Fibroblast of skin of right quadriceps (primary cell): ENCODE measurements around the gene GNPTG.

Source experiments
- DNase-seq: peaks from one replicate; pipeline ENCODE4 v3.0.0-alpha.2; 2013

GNPTG gene

GRCh38 chr16:1375741-1376410, 24.1 kb downstream of the GNPTG start:
- DNase-seq, result no peak

DNA sequence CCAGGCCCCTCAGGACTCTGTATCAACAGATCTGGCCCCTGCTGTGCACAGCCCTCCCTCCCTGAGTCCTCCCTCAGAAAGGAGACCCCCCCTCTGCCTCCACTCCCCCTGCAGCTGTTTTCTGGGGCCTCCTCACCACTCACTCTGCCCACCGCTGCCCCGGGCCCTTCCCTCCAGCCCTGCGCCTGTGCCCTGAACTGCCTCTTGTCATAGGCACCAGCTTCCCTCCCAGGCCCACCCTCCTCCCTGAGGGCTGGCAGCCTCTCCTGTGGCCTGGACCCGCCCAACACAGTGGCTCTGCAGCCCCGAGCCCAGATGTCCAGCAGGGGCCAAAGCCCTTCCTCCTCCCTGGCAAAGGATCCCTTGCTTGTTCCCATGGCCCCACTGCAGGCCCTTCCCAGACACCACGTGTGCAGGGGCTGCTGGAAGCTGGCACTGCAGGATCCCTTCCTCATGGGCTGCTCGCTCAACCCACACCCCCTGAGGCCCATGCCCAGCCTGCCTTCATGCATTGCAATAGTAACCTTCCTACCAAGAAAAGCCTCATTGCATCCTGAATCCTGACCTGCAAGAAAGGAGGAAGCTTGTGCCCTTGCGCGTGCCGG, 25.8 kb downstream of the GNPTG start:
- DNase-seq, result no peak

DNA sequence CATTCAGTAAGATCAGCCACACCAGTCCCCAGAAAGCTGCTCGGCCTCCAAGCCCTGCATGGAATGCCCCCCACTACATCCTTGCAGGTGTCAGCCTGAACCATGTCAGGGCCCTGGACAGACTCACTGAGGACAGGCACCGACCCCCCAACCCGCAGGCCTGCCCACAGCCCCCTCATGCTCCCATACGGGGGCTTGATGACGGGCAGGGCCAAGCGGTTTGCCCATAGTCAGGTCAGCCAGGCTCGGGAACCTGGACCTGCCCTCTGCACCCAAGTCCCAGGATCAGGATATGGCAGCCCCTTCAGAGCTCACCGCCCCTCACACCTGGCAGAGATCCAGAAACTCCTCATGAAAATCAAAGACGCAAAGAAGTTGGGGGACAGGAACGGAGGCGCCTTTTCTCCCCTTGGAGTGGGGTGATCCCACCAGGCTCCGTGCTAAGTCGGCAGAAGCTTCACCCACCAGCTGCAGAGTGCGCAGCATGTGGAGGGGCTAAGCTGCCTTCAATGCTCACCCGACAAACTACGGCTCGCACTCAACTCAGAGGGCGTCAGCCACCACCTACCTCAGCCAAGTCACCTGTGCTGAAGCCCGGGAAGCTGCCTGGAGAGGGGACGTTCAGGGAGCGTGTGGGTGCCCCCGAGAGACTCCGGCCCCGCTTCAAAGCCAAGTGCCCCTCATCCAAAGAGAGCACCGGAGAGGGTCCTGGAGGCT, 26.5 kb downstream of the GNPTG start:
- no peak for DNase-seq

DNA sequence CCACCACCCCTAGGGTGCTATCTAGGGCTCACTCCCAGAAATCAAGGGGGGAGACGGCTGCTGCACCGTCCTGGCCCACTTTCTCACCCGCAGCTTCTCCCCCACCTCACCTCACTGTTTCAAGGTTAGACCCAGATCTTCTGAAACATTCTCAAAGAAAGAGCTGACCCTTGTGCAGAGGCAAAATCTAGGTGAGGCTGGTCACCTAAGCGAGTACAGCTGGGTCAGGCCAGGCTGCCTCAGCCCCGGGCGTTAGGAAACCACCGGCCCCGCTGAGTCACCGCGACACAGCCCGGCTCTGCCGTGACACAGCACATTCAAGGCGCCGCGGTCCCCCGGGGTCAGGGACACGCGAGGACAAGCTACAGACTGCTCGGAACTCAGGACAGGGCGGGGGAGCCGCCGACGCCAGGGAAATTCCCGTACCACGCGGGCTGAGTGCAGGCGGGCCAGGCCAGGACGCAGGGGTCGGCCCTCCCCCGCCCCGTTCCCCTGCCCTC, 27.1 kb downstream of the GNPTG start:
- peak; percentile 57 for DNase-seq

GRCh38 chr16:1379304-1380076, 27.8 kb downstream of the GNPTG start:
- DNase-seq, result peak; percentile 66

- DNase-seq, result no peak
Observed at GRCh38 chr16:1380195-1380594, 28.5 kb downstream of the GNPTG start.

GRCh38 chr16:1381612-1382406, 30.1 kb downstream of the GNPTG start:
- no peak for DNase-seq

- DNase-seq, result no peak
Observed at GRCh38 chr16:1383556-1383955, 31.8 kb downstream of the GNPTG start.

GRCh38 chr16:1385232-1385631, 33.5 kb downstream of the GNPTG start:
- DNase-seq, result no peak

DNA sequence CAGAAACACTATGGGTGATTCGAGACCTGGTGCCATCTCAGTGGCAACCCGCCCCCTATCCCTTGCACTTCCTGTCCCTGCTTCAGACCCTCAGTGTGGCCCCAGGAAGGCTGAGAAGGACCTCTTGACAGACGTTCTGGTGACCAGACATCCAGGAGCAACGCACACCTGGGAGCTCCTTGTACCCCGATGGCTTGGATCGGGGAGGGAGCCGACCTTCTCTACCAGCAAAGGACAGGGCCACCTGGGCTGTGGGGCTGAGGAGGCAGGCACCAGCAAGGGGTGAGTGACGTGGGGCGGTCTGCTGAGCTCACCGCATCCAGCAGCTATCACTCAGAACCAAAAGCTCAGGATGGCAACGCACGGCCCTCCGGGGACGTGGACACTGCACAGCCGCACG, 35.6 kb downstream of the GNPTG start:
- DNase-seq, result no peak

DNA sequence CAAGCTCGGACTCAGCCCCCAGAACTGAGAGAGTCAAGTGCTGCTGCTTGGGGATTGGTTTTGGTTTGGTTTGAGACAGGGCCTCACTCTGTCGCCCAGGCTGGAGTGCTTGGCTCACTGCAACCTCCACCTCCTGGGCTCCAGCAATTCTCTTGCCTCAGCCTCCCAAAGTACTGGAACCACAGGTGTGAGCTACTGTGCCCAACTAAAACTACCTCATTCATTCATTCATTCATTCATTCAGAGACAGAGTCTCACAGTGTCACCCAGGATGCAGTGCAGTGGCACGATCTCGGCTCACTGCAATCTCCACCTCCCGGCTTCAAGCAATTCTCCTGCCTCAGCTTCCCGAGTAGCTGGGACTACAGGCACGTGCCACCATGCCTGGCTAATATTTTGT, 38.0 kb downstream of the GNPTG start:
- no peak for DNase-seq

- no peak for DNase-seq
Observed at GRCh38 chr16:1390239-1390779, 38.6 kb downstream of the GNPTG start.

DNA sequence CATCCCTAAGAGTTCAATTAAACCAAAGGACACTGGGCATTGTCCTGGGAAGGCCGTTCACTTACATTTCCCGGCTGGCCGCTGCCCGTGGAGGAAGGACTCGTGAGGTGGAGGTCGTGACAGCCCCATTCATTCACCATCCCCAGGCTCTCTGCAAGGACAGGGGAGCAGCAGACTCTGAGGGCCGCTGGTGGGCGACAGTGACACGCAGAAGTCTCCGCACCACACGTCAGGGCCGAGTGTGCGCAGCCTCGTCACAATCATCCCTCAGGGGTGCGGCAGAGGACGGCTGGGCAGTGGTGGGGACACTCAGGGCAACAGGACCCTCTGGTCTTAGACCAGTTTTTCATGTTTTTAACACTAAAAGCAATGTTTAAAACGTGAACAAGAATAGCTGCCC, 41.1 kb downstream of the GNPTG start:
- DNase-seq, result no peak

DNA sequence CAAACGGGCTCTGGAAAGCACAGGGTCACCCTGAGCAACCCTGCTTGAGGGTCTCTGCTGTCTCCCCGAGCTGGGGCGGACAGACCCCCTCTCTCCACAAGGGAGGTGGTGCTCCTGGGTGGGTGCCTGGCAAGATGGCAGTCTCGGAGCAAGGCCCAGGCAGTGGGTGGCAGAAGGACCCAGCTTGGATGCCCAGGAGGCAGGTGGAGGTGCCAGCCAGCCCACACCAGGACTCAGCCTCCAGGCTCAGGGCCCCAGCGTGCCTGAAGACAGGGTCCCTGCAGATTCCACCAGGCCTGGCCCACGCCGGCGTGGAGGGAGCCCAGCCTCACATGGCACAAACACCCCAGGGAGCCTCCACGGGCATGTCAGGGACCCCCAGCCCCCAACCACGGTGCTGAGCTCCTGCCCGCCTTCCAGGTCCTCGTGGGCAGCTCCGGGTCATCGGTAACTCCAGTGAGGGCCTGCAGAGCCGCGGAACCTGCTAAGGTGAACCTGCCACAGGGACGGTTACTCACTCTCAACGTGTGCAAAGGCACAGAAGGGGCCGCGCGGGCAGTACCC, 42.0 kb downstream of the GNPTG start:
- no peak for DNase-seq

DNA sequence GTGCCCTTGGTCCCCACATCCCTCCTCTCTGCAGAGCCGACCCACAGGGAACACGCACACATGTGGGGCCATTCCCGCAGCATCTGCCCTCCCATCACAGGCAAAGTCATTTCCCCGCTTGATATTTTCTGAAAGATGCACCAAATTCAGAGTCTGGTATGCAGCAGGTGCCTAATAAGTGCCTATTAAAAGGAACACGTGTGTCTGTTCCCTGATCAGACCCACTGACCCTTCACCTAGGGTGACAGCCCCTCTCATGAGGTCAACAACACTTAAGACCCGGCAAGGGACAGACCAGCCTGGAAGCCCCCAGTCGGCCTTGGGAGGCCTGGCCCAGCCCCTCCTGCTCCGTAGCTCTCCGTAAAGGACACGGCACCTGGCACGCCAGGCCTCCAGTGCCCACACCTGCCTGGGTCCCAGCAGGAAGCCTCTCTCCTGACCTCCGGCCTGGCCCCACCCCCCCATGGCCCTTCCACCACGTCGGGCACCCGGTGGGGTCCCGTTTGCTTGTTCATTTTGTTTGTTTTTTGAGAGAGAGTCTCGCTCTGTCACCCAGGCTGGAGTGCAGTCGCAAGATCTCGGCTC, 42.7 kb downstream of the GNPTG start:
- DNase-seq, result no peak

GRCh38 chr16:1395444-1396031, 43.8 kb downstream of the GNPTG start:
- DNase-seq, result no peak

- DNase-seq, result no peak
Observed at GRCh38 chr16:1397779-1398178, 46.0 kb downstream of the GNPTG start.

GRCh38 chr16:1398351-1398750, 46.6 kb downstream of the GNPTG start:
- DNase-seq, result no peak

GRCh38 chr16:1398826-1399581, 47.3 kb downstream of the GNPTG start:
- no peak for DNase-seq

DNA sequence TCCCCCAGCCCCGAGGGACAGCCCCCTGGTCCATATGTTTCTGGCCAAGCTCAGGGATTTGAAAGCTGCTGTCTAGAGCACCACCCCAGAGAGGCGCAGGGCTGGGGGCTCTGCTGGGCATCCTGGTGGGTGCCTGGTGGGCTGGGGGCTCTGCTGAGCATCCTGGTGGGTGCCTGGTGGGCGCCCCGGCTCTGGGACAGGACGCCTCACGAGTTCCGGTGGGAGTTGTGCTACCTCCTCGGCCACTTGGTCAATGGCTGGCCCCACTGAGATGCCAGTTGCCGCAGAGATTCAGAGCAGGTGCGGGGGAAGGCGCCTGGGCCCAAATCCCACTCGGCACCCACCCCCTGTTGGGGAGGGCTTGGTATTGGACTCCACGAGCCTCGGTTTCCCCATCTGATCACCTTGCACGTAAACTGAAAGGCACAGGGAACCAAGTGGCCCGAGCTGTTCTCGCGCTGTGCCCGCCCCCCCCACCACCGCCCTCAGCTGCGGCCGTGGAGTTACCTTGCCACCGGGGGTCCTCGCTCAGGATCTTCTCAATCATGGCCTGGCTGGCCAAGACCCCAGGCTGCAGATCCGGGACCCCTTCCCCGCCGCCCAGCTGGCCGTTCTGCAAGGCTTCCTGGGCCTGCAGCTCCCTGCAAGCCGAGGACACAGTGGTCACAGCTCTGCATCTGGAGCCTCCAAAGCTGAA, 49.5 kb downstream of the GNPTG start:
- DNase-seq, result no peak
